Osteocyte (in vitro differentiated cells): ENCODE measurements around the gene EGFR. TPM values are rescaled to one million over a fixed set of nuclear protein-coding genes. Genes with fewer than 3 reads are reported as not detected.

Experiments
- DNase-seq: peaks from one replicate; pipeline ENCODE4 v3.0.0; 2021; ENCODE audit warnings: mixed read lengths; ENCODE audit not compliant: unreplicated experiment; ENCODE audit errors: extremely low spot score
- H3K27ac Mint-ChIP-seq: one replicate; pipeline ENCODE4 v1.8.0; 2021; ENCODE audit warnings: mild to moderate bottlenecking, mixed read lengths; ENCODE audit not compliant: unreplicated experiment
- H3K27me3 Mint-ChIP-seq: one replicate; pipeline ENCODE4 v1.8.0; 2021; ENCODE audit warnings: mixed read lengths; ENCODE audit not compliant: unreplicated experiment
- H3K36me3 Mint-ChIP-seq: one replicate; pipeline ENCODE4 v1.8.0; 2021; ENCODE audit warnings: mixed read lengths; ENCODE audit not compliant: unreplicated experiment
- H3K4me1 Mint-ChIP-seq: one replicate; pipeline ENCODE4 v1.8.0; 2021; ENCODE audit warnings: mixed read lengths; ENCODE audit not compliant: unreplicated experiment
- H3K4me3 Mint-ChIP-seq: one replicate; pipeline ENCODE4 v1.8.0; 2021; ENCODE audit warnings: mild to moderate bottlenecking, moderate library complexity, mixed read lengths; ENCODE audit not compliant: unreplicated experiment
- H3K9me3 Mint-ChIP-seq: one replicate; pipeline ENCODE4 v1.8.0; 2021; ENCODE audit warnings: mixed read lengths; ENCODE audit not compliant: unreplicated experiment
- total RNA-seq: library from RNA; stranded (reverse); gene quantifications from 2 replicates; pipeline ENCODE4 v1.2.1, GENCODE V29; 2021
- TF ChIP-seq, protein P1 (sequence below): fragments of 200-600 bp; sonication (generic); IDR thresholded peaks from 2 replicates; pipeline ENCODE4 v1.5.0; 2021; ENCODE audit warnings: antibody characterized with exemption, mild to moderate bottlenecking, moderate library complexity

EGFR gene
- total RNA-seq, 1 donor from 2014 or later: 56.5 TPM

DNA sequence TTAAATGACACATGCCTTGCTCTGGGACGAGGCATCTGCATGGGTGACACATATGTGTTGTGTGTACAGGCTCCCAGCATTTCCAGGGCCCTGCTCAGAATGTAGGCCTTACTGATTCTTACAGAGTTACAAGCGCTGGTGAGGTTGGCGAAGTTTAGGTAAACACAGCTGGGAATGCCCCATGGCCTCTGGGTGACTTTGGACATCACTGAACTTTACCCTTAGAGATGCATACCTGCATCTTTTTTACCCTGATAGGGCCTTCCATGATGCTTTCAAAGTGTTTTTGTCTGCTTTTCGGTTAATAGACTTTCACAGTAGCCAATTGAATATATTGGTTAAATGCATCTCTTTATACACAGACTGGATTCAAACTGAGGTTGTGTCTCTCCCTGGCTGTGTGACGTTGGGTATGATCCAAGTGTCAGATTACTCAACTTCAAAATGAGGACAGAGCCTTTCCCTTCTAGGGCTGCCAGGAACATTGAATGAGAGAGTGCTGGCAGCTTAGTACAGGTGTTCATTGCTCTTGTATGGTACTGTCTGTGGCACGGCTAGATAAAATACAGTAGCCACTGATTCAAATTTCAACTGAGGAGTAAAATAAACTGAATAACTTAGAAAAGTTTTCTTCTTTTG, 29.5 kb downstream of the EGFR start:
- H3K4me1 Mint-ChIP-seq: peaks cover 37% of the 10 kb centered on the region
- no peaks in the 10 kb centered on the region for H3K27me3 Mint-ChIP-seq
- no peak overlapping the region for H3K4me3 Mint-ChIP-seq
- peaks cover 2% of the 10 kb centered on the region for H3K36me3 Mint-ChIP-seq
- H3K27ac Mint-ChIP-seq: no peak overlapping the region
- DNase-seq: no peak
- H3K9me3 Mint-ChIP-seq: no peaks in the 10 kb centered on the region
- TF ChIP-seq, protein P1, sequence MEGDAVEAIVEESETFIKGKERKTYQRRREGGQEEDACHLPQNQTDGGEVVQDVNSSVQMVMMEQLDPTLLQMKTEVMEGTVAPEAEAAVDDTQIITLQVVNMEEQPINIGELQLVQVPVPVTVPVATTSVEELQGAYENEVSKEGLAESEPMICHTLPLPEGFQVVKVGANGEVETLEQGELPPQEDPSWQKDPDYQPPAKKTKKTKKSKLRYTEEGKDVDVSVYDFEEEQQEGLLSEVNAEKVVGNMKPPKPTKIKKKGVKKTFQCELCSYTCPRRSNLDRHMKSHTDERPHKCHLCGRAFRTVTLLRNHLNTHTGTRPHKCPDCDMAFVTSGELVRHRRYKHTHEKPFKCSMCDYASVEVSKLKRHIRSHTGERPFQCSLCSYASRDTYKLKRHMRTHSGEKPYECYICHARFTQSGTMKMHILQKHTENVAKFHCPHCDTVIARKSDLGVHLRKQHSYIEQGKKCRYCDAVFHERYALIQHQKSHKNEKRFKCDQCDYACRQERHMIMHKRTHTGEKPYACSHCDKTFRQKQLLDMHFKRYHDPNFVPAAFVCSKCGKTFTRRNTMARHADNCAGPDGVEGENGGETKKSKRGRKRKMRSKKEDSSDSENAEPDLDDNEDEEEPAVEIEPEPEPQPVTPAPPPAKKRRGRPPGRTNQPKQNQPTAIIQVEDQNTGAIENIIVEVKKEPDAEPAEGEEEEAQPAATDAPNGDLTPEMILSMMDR: no peak

DNA sequence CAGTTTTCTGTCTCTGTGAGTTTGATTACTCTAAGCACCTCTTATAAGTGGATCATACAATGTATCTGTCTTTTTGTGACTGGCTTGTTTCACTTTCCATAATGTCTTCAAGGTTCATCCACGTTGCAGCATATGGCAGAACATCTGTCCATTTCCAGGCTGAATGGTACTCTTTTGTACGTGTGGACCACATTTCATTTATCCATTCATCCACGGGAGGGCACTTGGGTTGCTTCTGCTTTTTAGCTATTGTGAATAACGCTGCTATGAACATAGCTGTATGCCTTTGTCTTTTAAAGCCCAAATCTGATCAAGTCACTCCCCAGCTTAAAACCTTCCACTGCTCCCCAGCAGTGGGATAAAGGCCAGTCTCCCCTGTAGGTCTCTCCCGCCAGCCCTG, 31.5 kb downstream of the EGFR start:
- Mint-ChIP-seq H3K4me3 (no peak overlapping the region), H3K4me1 (peaks cover 55% of the 10 kb centered on the region), H3K27ac (no peak overlapping the region), H3K27me3 (no peaks in the 10 kb centered on the region), H3K36me3 (peaks cover 8% of the 10 kb centered on the region), H3K9me3 (no peaks in the 10 kb centered on the region)
- TF ChIP-seq, protein P1: no peak
- DNase-seq: no peak

DNA sequence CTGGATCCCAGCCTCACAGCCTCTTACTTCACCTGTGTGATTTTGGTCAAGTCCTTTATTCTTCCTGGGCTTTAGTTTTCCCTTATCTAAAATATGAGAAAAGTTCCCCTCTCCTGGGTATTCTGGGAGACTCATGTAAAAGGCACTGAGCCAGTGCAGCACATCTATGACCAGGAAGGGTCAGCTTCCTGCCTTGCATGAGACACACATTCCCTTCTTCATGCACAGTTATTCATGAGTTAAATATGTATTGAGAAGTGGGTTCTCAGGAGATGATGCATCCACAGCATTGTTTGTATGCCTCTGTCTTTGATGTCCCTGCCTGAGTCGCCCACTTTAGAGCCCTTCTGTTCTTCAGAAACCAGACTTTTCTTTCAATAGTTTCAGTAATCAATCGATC, 33.3 kb downstream of the EGFR start:
- Mint-ChIP-seq H3K9me3 (no peaks in the 10 kb centered on the region), H3K27ac (peak overlapping the region; percentile 70), H3K4me3 (no peak overlapping the region), H3K4me1 (peaks cover 69% of the 10 kb centered on the region), H3K27me3 (no peaks in the 10 kb centered on the region), H3K36me3 (peaks cover 8% of the 10 kb centered on the region)
- no peak for DNase-seq
- TF ChIP-seq, protein P1: no peak

DNA sequence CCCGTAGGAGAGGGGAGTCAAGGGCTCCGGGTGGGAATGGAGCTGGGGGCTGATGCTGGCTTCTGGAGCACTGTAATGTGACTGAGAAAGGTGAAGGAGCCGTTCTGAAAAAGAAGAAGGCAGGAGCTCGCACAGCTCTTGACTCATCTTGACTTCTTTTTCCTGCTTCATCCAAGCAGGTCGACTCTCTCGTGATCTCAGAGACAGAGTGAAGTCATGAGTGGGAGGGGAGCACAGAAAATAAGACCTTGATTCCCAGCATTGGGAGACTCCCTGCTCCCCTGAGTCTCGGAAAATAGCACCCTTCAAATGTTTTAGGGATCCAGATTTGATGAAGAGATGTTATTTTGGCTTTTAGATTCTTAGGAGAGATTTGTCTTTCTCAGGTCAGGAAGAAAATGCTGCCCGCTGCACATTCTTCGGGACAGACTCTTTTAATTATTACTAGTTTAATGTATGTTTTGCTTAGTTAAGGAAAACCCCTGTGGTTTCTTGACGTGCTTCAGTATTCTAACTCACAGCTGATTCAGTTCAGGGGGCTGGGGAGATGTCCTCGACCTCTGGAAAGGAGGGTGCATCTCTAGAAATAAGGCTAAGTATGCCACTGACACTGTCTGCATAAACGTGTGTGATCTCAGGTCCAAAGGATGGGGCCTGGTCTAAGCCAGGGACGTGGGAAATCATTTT, 34.1 kb downstream of the EGFR start:
- Mint-ChIP-seq H3K36me3 (peaks cover 8% of the 10 kb centered on the region), H3K27me3 (no peaks in the 10 kb centered on the region), H3K27ac (peak overlapping the region; percentile 70), H3K4me3 (no peak overlapping the region), H3K9me3 (no peaks in the 10 kb centered on the region), H3K4me1 (peaks cover 77% of the 10 kb centered on the region)
- TF ChIP-seq, protein P1: no peak
- DNase-seq: no peak
